Kidney (tissue), 14 donors: Measurements from ENCODE around the gene VWA3A. TPM values are rescaled to one million over a fixed set of nuclear protein-coding genes. Genes with fewer than 3 reads are reported as not detected.
"Not testable (repeated sequence)": the region's sequence is repeated elsewhere in the genome, so short reads cannot be mapped to it uniquely, and the experiment has no call there.

Experiments used
- DNase-seq, 5 donors: peaks; one replicate each; pipeline ENCODE4 v3.0.0-alpha.2; 2013 to 2020
- FAIRE-seq: peaks from 2 replicates; lab custom pipeline; 2012; peaks lifted over from hg19 to GRCh38; lab: Jason Lieb, UNC
- H3K27ac ChIP-seq, 2 donors: one replicate each; pipeline ENCODE4 v1.7.0; 2013; ENCODE audit warnings: low read depth in 2 of 2, low read length in 2 of 2, inconsistent platforms in 1 of 2
- H3K27me3 ChIP-seq: one replicate; pipeline ENCODE4 v1.7.1; 2013; ENCODE audit warnings: low read length, inconsistent platforms; ENCODE audit not compliant: control insufficient read depth, insufficient read depth
- H3K36me3 ChIP-seq, 3 donors: one replicate each; pipeline versions ENCODE4 v1.7.0 to v1.7.1; 2013; ENCODE audit warnings: low read length in 3 of 3, control low read depth in 1 of 3, inconsistent platforms in 1 of 3; ENCODE audit not compliant: insufficient read depth in 3 of 3, control insufficient read depth in 2 of 3
- H3K4me1 ChIP-seq, 3 donors: one replicate each; pipeline versions ENCODE4 v1.7.0 to v1.7.1; 2013; ENCODE audit warnings: low read length in 3 of 3, inconsistent platforms in 1 of 3, low read depth in 1 of 3; ENCODE audit not compliant: control insufficient read depth in 2 of 3, insufficient read depth in 2 of 3
- H3K4me3 ChIP-seq, 3 donors: one replicate each; pipeline versions ENCODE4 v1.7.0 to v1.8.1; 2013; ENCODE audit warnings: low read length in 3 of 3, control low read depth in 1 of 3, inconsistent platforms in 1 of 3
- H3K9ac ChIP-seq, 3 donors: one replicate each; pipeline versions ENCODE4 v1.7.0 to v1.7.1; 2013; ENCODE audit warnings: low read length in 3 of 3, control low read depth in 1 of 3, inconsistent platforms in 1 of 3
- H3K9me3 ChIP-seq, 3 donors: one replicate each; pipeline versions ENCODE4 v1.7.0 to v1.7.1; 2013; ENCODE audit warnings: low read length in 3 of 3, control low read depth in 1 of 3, inconsistent platforms in 1 of 3; ENCODE audit not compliant: control insufficient read depth in 2 of 3, insufficient read depth in 1 of 3
- CTCF ChIP-seq: IDR thresholded peaks from 3 replicates; pipeline ENCODE4 v1.5.1; 2012; ENCODE audit warnings: mild to moderate bottlenecking, moderate library complexity, borderline replicate concordance; ENCODE audit not compliant: insufficient read depth; ENCODE audit errors: extremely low read depth
- intact Hi-C: fragments of 100-400 bp; cut with DNase I; formaldehyde crosslinking; loops from one replicate; pipeline ENCODE4 v1.11.1; 2022
- polyA plus RNA-seq: library from polyadenylated mRNA; stranded (reverse); fragments of 350-450 nt; fragmentation: Illumina TruSeq; extraction: RNeasy Lipid Tissue Mini Kit (QIAGEN cat#74804); gene quantifications from one replicate; pipeline ENCODE4 v1.2.3, GENCODE V29; 2014; ENCODE audit warnings: low read depth, low replicate concordance; ENCODE audit not compliant: insufficient read depth
- total RNA-seq: library from RNA; stranded (reverse); fragmentation: NEBNext Ultra II Directional; extraction: Animal tissue kit (Norgen Biotek cat#: 25700); gene quantifications from one replicate; pipeline ENCODE4 v1.2.1, GENCODE V29; 2021
- donor health status: control.
- donor health status: control.
- donor health status: control.
- donor health status: control.
- donor health status: control.
- donor health status: DM: yes; HTN: yes; CAD: no.
- donor health status: Normal renal cell carcinoma (clear cell type).

VWA3A gene
- total and polyA plus RNA-seq, 2 donors from 2014 or later = 0.13 to 0.76 TPM

GRCh38 chr16:22151246-22151998 is 59.1 kb downstream of the VWA3A start:
- no peak for FAIRE-seq
- intact Hi-C loops = no loop called here

DNA sequence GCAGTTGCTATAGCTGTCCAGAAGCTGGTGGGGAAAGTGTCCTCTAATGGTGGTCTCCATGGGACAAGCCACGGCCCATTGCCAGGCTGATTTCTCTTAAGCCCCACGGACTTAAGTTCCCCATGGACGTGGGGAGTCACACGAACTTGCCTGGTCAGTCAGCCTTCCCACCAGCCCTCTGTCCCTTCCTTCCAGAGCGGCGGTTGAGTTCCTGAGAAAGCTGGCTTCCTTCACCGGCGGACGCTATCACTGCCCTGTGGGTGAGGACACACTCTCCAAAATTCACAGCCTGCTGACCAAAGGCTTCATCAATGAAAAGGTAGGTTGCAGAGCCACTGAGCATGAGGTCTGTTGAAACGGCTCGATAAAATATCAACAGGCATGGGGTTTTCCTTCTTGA is 60.0 kb downstream of the VWA3A start:
- FAIRE-seq (no peak), DNase-seq (no peak)
- intact Hi-C loops = no loop called here
- no peak overlapping the region for H3K27ac ChIP-seq
- H3K36me3 ChIP-seq = no peaks in the 10 kb centered on the region
- no peaks in the 10 kb centered on the region for H3K27me3 ChIP-seq
- no peak for TF ChIP-seq CTCF
- no peak overlapping the region for H3K9ac ChIP-seq
- no peak overlapping the region for H3K4me3 ChIP-seq
- no peaks in the 10 kb centered on the region for H3K9me3 ChIP-seq
- H3K4me1 ChIP-seq = no peaks in the 10 kb centered on the region

More at GRCh38 chr16:22151246-22151998, 59.1 kb downstream of the VWA3A start:
- DNase-seq = no peak
- H3K36me3 ChIP-seq = no peaks in the 10 kb centered on the region
- no peaks in the 10 kb centered on the region for H3K4me1 ChIP-seq
- TF ChIP-seq CTCF = no peak
- H3K27ac ChIP-seq = no peak overlapping the region
- H3K9ac ChIP-seq = no peak overlapping the region
- H3K27me3 ChIP-seq = no peaks in the 10 kb centered on the region
- no peak overlapping the region for H3K4me3 ChIP-seq
- no peaks in the 10 kb centered on the region for H3K9me3 ChIP-seq

DNA sequence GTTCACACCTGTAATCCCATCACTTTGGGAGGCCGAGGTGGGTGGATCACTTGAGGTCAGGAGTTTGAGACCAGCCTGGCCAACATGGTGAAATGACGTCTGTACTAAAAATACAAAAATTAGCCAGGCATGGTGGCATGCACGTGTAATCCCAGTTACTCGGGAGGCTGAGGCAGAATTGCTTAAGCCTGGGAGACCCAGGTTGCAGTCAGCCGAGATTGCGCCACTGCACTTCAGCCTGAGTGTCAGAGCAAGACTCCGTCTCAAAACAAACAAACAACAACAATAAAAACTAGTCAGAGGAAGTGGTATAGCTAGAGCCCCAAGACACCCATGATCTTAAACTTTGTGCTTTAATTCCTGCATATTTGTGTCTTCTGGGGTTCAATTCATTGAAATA is 60.7 kb downstream of the VWA3A start:
- H3K27ac ChIP-seq, DNase-seq, H3K36me3 ChIP-seq, H3K4me3 ChIP-seq, H3K9ac ChIP-seq, intact Hi-C loops, H3K4me1 ChIP-seq, H3K9me3 ChIP-seq, FAIRE-seq, H3K27me3 ChIP-seq: not testable (repeated sequence)

DNA sequence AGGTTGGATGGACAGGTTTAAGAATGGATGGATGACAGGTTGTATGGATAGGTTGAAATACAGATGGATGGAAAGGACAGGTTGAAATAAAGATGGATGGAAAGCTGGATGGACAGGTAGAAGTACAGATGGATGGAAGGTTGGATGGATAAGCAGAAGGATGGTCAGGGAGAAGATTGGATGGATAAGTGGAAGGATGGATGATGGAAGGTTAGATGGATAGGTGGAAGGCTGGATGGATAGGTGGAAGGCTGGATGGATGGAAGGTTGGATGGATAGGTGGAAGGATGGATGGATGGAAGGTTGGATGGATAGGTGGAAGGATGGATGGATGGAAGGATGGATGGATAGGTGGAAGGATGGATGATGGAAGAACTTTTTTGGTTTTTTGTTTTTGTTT is 69.1 kb downstream of the VWA3A start:
- Histone ChIP-seq H3K4me3 (no peak overlapping the region), H3K4me1 (no peaks in the 10 kb centered on the region), H3K9ac (no peak overlapping the region), H3K27me3 (peaks cover 5% of the 10 kb centered on the region), H3K9me3 (no peaks in the 10 kb centered on the region), H3K36me3 (no peaks in the 10 kb centered on the region), H3K27ac (no peak overlapping the region)
- DNase-seq = no peak
- no peak for TF ChIP-seq CTCF
- no peak for FAIRE-seq
- intact Hi-C loops = no loop called here
